Amniotic epithelial cell (primary cell): ENCODE data around the gene HSD17B13.

Experiments
- DNase-seq: peaks from one replicate; pipeline ENCODE4 v3.0.0-alpha.2; 2010; ENCODE audit warnings: low read depth

Gene HSD17B13, protein sequence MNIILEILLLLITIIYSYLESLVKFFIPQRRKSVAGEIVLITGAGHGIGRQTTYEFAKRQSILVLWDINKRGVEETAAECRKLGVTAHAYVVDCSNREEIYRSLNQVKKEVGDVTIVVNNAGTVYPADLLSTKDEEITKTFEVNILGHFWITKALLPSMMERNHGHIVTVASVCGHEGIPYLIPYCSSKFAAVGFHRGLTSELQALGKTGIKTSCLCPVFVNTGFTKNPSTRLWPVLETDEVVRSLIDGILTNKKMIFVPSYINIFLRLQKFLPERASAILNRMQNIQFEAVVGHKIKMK

DNA sequence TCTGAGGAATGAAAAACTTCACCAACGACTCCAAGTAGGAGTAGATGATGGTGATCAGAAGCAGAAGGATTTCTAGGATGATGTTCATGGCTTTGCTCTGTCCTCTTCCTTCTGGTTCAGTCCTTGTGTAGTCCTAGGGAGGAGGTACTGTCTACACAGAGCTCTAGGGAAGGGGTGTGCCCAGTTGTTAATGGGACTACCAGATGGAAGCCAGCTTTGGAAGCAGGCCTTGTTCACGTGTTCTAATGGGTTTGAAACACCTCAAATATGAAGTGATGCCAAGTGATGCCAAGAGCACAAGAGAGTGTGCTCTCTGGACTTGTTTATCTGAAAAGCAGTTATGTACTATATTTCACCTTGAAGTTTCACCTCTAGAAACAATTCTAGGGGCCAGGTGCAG lies at the start of gene HSD17B13:
Gene HSD17B13 (minus strand): TSS at position 129 of the 400 bp plus-strand sequence. CDS start 41 bp downstream, at position 88.
- DNase-seq, result no peak

DNA sequence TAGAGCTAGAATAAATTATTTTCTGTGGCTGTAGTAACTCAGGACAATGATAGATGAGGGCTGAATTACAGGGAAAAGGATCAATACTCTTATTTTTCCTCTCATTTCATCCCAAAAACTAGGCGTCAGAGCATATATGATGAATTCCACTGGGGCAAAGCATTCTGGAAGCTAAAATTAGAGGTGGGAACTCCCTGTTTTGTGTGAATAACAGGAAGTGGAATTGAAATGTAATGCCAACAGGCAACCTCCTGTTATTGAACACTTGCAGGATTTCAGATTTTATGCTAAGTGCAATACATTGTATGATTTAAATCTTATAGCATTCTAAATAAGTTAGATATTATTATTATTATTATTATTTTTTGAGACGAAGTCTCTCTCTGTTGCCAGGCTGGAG lies 47.4 kb upstream of the HSD17B13 start:
- no peak for DNase-seq

DNA sequence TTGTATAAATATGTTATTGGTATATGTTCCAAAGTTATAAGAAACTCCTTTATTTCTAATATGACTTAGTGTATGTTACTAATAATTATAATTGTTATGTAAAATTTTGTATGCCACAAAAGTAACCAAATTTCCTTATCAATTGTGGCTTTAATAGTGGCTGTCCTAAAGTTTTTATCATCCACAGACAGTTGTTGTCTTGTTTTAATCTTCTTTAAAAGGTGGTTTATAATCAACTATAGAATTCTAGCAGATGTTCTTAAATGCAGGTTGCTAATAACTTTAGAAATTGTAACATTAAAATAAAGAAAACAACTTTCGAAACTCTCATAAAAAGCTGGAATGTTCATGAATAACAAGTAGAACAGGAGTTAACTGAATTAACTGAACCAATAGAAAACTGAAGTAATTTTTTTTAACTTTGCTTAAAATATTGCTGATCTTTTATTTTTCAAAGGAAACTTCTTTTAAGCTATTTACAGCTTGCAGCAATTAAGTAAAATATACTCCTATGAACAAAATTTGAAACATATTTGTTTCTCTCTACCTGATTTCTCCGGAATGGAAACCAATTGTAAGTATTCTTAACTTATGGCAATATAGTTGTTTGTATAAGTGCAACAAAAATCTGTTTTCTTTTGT lies 44.0 kb upstream of the HSD17B13 start:
- DNase-seq, result no peak

DNA sequence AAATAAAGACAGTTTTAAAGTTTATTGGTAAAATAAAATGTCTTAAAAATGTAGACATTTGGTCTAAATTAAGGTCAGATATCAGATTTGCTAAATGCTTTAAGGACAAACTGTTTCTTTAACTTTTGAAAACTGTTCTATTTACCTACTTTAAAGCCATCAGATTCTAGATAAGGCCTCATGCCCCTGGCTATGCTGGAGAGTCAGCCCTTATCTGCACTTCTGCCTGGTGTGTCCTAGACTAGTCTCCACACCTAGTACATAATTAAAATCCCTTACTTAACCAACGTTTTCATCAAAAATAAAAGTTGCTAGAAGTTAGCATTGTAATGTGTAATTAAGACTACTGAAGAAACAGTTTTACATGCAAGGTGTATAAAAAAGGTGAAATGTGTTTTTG lies 42.7 kb upstream of the HSD17B13 start:
- no peak for DNase-seq

DNA sequence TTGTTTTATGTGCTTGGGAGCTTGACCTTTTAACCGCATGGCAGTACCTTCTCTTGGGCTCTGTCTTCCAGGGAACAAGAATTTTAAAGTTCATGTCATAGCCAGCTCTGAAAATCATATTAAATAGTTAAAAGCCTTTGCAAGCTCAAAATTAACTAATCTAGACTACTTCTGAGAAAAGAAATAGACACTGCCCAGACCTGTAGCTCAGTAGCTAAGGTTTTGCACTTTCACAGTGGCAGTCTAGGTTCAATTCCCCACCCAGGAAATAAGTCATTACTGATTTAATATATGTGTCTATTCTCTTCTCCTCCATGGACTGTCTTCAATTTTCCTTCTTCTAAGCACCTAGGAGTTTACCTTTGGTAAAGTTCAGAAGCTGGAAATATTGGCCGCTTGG lies 40.9 kb upstream of the HSD17B13 start:
- no peak for DNase-seq

DNA sequence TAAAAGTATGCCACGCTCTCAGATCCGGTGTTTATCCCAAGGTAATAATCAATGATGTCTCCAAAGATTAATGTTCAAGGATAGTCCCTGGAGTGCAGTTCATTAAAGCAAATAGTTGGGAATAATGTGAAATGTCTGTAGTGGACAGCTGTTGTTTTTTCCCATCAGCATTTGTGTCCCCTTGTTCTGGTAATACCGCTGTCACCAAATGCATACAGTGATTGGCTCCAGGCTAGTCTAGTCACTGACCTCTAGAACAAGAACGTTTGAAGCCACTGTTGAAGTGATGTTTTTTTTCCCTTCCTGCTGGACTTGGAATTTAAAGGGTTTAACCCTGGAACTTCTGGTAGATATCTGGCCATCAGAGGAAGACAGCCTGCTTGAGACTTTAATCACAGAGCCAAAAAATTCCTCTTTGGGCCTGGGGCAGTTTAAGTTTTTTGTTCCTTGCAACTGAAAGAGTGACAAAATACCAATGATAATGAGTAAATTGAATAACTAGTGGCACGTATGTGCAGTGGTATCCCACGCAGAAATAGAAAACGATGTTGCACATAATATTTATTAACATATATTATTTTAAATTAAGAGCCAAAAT lies 37.8 kb upstream of the HSD17B13 start:
- no peak for DNase-seq

DNA sequence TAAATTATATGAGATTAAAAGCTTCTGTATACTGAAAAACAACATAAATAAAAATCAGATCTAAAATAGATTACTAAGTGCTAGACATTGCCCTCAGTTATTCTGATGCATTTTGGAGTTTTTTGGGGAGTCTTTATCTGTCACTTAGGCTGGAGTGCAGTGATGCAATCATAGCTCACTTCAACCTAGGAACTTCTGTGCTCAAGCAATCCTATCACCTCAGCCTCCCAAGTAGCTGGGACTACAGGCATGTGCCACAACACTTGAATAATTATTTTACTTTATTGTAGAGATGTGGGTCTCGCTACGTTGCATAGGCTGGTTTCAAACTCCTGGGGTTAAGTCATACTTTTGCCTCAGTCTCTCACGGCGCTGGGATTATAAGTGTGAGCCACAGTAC lies 36.6 kb upstream of the HSD17B13 start:
- no peak for DNase-seq

- peak; percentile 50 for DNase-seq
These were observed 34.3 kb upstream of the HSD17B13 start for GRCh38 chr4:87356832-87357526.

- DNase-seq, result peak; percentile 65
These were observed 31.8 kb upstream of the HSD17B13 start for GRCh38 chr4:87354168-87355102.

DNA sequence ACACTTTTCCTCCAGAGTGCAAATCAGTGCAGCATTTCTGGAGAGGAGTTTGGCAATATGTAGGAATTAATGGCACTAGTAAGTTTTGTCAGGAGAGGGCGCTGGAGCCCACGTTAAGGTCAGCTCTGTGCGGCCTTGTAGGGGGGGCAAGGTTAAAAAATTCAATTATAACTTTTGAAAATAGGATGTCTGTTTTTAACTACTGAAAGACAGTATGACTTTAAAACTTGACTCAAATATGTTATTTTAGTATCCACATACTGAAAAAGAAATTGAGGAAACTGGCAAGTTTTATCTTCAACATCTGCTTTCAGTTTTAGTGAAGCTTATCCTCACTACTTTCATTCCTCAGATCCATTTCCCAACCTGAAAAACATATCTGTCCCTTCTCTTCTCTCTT lies 30.9 kb upstream of the HSD17B13 start:
- DNase-seq, result peak; percentile 60

DNA sequence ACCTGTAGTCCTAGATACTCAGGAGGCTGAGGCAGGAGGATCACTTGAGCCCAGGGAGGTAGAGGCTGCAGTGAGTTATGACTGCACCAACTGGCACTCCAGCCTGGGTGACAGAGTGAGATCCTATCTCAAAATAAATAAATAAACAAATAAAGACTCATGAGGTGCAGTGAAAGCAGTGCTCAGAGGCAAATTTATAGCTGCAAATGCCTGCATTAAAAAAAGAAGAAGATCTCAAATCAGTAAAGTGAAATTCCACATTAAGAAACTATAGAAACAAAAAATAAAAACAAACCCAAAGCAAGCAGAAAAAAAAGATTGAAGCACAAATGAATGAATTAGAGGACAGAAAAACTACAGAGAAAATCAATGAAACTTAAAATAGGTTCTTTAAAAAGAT lies 22.5 kb upstream of the HSD17B13 start:
- DNase-seq, result no peak

DNA sequence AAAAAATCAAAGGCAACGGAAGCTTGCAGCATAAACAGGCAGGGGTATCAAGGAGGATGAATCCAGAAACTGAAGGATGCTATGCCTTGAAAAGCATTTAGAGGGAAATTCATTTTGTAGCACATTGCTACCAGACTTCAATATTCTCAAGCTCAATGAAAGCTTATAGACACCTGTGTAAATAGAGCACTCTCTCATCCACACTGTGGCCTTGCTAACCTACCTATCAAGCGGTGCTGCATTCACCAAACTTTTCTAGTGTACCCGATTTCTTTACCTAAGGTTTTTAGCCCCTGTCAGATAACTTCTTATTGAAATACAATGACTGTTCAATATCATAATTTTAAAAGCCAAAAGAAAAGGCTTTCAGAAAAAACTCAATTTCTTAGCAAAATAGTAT lies 20.2 kb upstream of the HSD17B13 start:
- DNase-seq, result no peak

GRCh38 chr4:87341954-87342635 lies 19.4 kb upstream of the HSD17B13 start:
- DNase-seq, result peak; percentile 87

DNA sequence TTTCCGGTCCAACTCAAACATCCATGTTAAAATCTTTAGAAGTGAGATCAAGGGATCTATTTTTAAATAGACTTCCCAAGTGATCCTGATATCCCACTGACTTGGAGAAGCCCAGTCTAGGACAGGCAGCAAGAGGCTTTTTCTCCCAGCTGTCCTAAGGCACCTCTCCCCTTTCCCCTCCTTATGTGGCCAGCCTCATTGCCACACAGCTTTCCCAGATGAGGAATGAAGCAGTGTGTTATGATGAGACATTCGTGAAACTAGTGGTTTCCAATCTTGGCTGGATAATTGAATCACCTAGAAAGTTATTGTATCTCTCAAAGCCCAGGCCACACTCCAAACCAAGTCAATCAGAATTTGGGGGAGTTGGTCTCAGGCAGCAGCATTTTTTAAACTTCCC lies 16.8 kb upstream of the HSD17B13 start:
- DNase-seq, result peak; percentile 67

DNA sequence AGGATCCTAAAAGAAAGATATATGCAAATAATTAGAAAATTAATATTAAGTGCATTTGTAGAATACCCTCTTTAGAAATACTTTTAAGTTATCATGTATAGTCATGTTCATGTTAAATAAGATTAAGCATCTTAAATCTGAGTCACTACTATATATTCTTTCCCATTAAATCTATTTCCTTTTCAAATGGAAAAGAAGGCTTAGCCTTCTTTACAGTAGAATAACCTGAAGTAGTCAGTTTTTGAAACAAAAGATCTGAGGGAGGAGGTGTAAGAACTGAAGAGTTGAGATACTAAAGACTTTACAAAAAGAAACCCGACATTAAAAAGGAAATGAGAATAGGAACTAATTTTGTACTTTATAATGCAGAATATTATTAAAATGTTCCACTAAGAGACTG lies 14.7 kb upstream of the HSD17B13 start:
- no peak for DNase-seq

GRCh38 chr4:87333267-87333666 lies 10.6 kb upstream of the HSD17B13 start:
- no peak for DNase-seq

GRCh38 chr4:87330761-87331160 lies 8.1 kb upstream of the HSD17B13 start:
- no peak for DNase-seq

GRCh38 chr4:87327136-87327535 lies 4.5 kb upstream of the HSD17B13 start:
- DNase-seq, result no peak

- DNase-seq, result no peak
These were observed 3.8 kb upstream of the HSD17B13 start for GRCh38 chr4:87326460-87326859.

DNA sequence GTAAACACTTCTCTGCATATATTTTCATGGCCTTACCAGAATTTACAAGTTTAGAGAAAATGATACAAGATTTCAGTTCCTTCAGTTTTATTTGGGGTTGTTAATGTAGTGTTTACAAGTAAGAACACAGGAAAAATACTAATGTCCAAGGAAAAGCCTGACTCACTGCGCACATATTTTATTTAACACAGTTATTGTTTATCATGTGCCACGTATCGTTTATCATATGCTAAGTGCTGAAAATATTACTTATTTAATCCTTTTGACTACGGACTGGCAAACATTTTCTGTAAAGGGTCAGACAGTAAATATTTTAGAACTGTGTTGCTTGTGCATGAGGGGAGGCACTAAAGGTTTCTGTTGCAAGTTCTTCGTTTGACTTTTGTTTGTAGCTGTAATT lies 794 bp downstream of the HSD17B13 start:
- no peak for DNase-seq

GRCh38 chr4:87317527-87317926 lies 5.2 kb downstream of the HSD17B13 start:
- peak; percentile 89 for DNase-seq
